ENCODE measurements around the gene ERGIC1.
A peak's percentile ranks its signal among the peaks of the same experiment; 100 is the strongest.

The ERGIC1 gene

GRCh38 chr5:172956228-172956627 is 122.2 kb downstream of the ERGIC1 start:
- intact Hi-C loops (cut with DNase I): no loop called here
- DNase-seq: no peak

- intact Hi-C loops (cut with DNase I): no loop called here
- DNase-seq: no peak
Observed at GRCh38 chr5:172956936-172957335, 122.9 kb downstream of the ERGIC1 start.

DNA sequence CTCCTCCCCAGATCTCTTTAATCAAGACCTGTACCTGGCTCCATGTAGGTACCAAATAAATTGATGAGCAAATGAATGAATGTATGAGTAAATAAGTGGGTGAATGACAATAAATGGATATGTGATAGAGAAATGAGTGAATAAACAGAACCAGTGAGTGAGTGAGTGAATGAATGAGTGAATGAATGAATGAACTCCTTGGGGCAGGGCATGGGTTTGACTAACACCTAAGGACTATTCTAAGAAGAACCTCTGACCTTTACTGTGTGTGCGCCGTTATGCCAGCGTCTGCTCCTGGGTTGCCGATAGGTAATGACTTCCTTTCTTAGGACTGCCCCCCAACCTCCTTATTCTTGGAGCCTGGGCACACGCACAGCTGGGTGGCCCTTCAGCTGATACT is 123.4 kb downstream of the ERGIC1 start:
- DNase-seq: no peak
- intact Hi-C loops (cut with DNase I): no loop called here

DNA sequence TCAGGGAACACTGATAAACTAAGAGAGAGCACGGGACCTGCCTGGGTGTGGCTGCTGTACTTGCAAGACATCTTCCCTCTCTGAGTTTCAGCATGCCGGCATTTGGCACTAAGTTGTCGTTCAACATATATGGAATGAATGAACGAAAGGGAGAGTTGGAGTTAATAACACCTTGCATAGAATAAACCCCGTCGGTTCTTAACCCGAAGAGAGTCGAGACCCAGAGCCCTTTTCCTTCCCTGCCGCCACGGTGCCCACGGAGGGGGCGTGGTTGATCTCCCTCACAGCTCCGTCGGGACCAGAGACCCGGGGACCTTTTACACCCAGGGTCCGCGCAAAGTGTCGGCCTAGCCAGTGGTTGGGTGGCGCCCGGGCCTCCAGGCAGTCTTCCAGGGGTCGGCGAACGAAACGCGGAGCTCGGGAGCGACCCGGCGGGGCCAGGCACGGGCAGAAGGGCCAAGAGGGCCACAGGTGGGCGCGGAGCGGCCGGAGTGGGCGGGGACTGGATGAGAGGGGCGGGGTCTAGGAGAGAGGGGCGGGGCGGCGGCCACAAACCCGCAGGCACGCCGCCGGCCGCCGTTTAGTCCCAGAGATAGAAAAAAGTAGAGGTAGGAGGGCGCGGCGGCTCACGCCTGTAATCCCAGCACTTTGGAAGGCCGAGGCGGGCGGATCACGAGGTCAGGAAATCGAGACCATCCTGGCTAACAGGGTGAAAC is 124.4 kb downstream of the ERGIC1 start:
- intact Hi-C loops (cut with DNase I): no loop called here
- DNase-seq: peak in 6 of 10 donors; percentile 31 to 91 (median 46)

DNA sequence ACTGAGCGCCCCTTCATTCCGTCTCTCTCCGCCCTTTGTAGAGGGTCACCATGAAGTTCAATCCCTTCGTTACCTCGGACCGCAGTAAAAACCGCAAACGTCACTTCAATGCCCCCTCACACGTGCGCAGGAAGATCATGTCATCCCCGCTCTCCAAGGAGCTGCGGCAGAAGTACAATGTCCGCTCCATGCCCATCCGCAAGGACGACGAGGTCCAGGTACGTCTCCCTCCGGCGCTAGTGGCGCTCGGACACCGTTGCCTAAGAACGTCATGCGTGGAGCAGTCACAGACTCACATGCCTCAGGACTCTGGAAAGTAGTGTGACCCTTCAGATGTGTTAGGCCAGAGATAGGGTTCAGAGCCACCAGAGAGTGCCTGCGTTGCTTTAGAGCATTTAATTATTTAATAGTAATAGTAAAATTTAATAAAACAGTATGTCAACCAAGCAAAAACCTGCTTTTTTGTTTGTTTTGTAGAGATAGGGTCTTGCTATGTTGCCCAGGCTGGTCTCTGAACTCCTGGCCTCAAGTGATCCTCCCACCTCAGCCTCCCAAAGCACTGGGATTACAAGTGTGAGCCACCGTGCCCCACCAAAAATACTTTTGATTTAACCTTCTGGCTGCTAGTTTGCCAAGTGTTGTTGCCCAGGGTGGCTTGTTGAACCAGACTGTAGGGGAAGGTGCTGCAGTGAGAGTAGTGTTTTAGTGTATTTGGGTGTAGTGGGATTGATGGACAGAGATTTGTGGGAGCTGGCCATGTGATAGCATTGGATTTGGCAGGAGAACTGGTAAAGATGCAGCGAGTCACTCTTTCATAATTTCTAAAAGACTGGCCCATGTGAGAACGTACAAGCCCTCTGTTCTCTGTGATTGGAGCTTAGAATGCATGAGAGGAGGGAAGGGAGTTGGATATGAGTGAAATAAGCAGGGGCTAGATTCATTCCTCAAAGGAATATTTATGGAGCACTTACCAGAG is 126.1 kb downstream of the ERGIC1 start:
- peak in 1 of 10 donors; percentile 57 for DNase-seq
- intact Hi-C loops (cut with DNase I): no loop called here

DNA sequence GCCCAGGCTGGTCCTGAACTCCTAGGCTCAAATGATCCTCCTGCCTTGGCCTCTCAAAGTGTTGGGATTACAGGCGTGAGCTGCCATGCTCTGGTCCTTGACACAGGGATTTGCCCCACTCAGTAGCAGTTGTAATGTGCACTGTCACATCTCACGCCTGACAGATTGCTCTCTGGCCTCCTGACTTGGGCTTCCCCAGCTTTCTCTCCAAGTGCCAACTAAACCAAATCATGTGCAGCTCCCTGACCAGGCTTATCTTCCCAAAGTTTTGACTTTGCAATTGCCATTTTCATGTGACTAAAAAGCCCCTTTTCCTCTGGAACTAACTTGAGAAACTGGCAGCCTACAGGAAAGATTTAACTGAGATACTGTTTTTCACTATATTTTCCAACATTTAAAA is 135.9 kb downstream of the ERGIC1 start:
- intact Hi-C loops (cut with DNase I): no loop called here
- no peak for DNase-seq

- intact Hi-C loops (cut with DNase I): no loop called here
- no peak for DNase-seq
Observed at GRCh38 chr5:172971482-172971881, 137.4 kb downstream of the ERGIC1 start.

GRCh38 chr5:172972552-172972951 is 138.5 kb downstream of the ERGIC1 start:
- no peak for DNase-seq
- intact Hi-C loops (cut with DNase I): no loop called here

- intact Hi-C loops (cut with DNase I): no loop called here
- DNase-seq: no peak
Observed at GRCh38 chr5:172973127-172973916, 139.3 kb downstream of the ERGIC1 start.

DNA sequence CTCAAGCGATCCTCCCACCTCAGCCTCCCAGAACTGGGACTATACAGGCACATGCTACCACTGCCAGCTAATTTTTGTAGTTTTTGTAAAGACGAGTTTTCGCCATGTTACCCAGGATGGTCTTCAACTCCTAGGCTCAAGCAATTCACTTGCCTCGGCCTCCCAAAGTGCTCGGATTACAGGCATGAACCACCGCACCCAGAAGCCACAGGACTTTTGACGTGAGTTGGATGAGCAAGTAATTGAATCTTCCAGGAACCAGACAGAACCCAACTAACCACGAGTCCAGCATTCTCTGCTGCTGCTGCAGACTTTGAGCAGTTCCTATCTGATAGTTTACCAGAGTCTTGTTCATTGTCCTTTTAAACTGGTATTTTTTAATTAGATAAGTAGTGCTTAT is 139.9 kb downstream of the ERGIC1 start:
- DNase-seq: no peak
- intact Hi-C loops (cut with DNase I): no loop called here

DNA sequence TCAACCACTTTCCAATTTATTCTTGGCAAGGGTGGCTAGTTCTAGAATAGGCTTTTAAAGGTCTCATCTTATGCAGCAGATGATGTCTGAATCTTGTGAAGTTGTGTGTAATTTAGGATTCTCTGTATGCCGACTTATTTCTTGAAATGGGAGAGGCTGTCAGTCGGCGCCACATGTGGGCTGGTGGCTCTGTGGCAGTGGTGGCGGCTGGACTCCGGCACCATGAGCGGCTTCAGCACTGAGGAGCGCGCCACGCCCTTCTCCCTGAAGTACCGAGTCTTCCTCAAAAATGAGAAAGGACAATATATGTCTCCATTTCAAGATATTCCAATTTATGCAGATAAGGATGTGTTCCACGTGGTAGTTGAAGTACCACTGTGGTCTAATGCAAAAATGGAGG is 141.2 kb downstream of the ERGIC1 start:
- intact Hi-C loops (cut with DNase I): loop anchor here (5.0 kb wide), 1 partner anchor 307 kb away; no protein-coding TSS in a partner anchor
- DNase-seq: no peak

DNA sequence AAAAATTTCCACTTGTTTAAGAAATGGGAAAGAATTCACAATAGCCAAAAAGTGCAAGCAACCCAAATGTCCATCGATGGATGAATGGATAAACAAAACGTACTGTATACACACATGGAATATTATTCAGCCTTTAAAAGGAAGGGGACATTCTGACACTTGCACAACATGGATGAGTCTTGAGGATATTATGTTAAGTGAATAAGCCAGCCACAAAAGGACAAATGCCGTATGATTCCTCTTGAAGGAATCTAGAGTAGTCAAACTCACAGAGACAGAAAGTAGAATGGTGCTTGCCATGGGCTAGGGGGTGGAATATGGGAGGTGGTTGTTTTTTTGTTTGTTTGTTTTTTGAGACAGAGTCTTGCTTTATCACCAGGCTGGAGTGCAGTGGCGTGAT is 145.7 kb downstream of the ERGIC1 start:
- intact Hi-C loops (cut with DNase I): loop anchor here (5.0 kb wide), 2 partner anchors 78 to 303 kb away; partner anchors contain the start of gene CREBRF
- DNase-seq: no peak

GRCh38 chr5:172981931-172982330 is 147.9 kb downstream of the ERGIC1 start:
- intact Hi-C loops (cut with DNase I): loop anchor here (2.0 to 5.0 kb wide), 2 partner anchors 75 to 163 kb away; partner anchors contain the start of genes BNIP1 and CREBRF
- DNase-seq: no peak

GRCh38 chr5:172983542-172984243 is 149.6 kb downstream of the ERGIC1 start, which contains the start of gene ATP6V0E1:
ATP6V0E1 (plus strand) TSS chr5:172983771; CDS start chr5:172983861, 90 bp downstream.
- DNase-seq: peak; percentile 95 to 100 (median 98)
- intact Hi-C loops (cut with DNase I): loop anchor here (2.0 to 5.0 kb wide), 2 partner anchors 74 to 161 kb away; partner anchors contain the start of genes BNIP1 and CREBRF

DNA sequence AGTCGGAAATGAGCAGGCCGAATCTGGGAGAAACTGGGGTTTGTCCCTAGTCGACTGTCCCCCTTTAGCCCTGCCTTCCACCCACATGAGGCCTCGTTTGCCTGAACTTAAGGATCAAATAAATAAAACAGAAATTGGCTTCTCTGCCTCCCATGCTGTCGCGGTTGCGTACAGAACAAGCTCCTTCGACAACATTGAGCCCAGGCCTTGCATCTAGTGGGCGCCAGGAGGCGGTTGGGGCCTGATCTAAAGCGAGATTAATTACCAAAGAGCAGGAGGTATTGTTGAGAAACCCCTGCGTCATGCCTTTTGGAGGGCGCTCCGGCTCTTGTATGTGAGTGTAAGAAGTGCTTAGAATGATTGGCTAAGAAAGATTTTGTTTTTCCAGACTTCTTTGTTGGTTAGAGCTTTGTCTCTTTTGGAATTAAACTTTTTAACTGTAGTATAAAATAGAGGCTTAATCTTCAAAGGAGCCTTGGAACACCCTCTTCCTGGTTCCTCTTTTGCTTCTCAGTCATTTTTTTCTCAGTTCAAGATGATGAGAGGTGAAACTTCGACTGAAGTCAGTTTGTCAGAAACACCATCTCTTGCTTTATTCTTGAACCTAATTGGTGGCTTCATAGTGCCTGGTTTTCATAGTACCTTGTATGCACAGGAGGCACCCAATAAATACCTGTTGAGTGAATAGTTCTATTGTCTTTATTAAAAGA is 150.3 kb downstream of the ERGIC1 start:
- intact Hi-C loops (cut with DNase I): loop anchor here (5.0 kb wide), 1 partner anchor 73 kb away; the partner anchor contains the start of gene CREBRF
- DNase-seq: peak; percentile 24 to 91 (median 37)

DNA sequence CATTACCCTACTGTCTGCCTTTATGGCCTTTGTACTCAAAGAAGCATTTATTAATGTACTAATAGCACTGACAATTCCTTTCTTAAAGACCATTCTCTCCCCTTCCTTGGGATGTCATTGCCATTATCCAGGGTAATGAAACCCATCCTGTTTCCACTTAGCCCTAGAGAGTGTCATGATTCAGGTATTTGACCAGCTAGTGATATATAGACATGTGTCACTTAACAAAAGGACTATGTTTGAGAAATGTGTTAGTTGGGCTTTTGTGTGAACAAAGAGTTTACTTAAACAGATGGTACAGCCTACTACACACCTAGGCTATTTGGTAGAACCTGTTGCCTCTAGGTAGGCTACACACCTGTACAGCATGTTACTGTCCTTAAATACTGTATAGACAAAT is 151.5 kb downstream of the ERGIC1 start:
- intact Hi-C loops (cut with DNase I): no loop called here

GRCh38 chr5:172988276-172988675 is 154.2 kb downstream of the ERGIC1 start:
- intact Hi-C loops (cut with DNase I): no loop called here

More for the DNA sequence above, 151.5 kb downstream of the ERGIC1 start:
- DNase-seq: no peak

GRCh38 chr5:172990776-172991175 is 156.7 kb downstream of the ERGIC1 start:
- intact Hi-C loops (cut with DNase I): no loop called here
- no peak for DNase-seq

More at GRCh38 chr5:172988276-172988675, 154.2 kb downstream of the ERGIC1 start:
- no peak for DNase-seq

- intact Hi-C loops (cut with DNase I): no loop called here
Observed at GRCh38 chr5:172994405-172994804, 160.4 kb downstream of the ERGIC1 start.

More at GRCh38 chr5:172994405-172994804, 160.4 kb downstream of the ERGIC1 start:
- DNase-seq: no peak
